ENCODE results near the gene CDC25C.
"Not testable (repeated sequence)": the region's sequence is repeated elsewhere in the genome, so short reads cannot be mapped to it uniquely, and the experiment has no call there.

Gene CDC25C

DNA sequence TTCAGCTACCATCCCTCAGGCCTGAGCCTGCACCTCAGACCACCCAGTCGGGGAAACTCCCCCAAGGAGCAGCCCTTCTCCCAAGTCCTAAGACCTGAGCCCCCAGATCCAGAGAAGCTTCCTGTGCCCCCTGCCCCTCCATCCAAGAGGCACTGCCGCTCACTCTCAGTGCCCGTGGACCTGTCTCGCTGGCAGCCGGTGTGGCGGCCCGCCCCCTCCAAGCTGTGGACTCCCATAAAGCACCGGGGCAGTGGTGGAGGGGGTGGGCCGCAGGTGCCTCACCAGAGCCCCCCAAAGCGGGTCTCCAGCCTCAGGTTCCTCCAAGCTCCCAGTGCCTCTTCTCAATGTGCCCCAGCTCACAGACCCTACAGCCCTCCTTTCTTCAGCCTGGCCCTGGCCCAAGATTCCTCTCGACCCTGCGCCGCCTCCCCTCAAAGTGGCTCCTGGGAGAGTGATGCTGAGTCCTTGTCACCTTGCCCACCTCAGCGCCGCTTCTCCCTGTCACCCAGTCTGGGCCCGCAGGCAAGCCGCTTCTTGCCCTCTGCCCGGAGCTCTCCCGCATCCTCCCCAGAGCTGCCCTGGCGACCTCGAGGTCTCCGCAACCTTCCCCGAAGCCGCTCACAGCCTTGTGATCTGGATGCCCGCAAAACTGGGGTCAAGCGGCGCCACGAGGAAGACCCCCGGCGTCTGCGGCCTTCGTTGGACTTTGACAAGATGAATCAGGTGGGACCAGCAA is 13.5 kb upstream of the CDC25C start:
- no peak for DNase-seq

DNA sequence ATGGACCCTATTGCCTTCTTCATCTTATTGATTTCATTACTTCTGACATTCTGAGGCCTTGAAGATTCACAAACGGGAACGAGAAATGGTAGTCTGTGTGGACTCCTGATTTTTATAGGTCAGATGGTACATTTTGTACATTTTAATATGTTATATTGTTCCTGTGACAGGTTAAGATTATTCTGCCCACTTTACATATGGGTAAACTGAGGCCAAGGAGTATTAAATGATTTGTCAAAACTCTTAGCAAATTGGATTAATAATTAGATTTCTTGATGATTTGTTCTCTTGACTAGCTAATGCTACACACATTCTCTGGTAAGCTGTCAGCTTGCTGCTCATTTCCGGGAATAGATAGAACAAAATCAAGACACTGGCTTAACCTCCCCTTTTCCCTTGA is 8.4 kb upstream of the CDC25C start:
- no peak for DNase-seq

DNA sequence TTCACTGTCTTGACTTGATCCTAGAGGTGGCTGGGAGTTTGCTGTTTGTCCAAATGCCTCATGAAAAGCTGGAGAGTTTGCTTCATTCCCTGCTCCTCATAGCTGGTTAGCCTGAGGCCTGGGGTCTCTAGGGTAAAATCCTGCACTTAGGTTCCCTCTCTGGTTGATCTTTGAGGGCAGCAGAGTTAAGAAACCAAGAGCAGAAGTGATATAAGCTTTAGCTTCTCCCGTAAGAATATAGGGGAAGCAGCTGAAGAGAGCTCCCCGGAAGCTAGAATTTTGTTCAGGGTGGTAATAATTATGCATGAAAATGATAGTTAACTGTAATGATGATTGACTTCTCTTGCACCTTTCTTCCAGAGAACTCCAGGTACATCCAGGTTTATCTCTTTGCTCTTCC is 7.9 kb upstream of the CDC25C start:
- no peak for DNase-seq

DNA sequence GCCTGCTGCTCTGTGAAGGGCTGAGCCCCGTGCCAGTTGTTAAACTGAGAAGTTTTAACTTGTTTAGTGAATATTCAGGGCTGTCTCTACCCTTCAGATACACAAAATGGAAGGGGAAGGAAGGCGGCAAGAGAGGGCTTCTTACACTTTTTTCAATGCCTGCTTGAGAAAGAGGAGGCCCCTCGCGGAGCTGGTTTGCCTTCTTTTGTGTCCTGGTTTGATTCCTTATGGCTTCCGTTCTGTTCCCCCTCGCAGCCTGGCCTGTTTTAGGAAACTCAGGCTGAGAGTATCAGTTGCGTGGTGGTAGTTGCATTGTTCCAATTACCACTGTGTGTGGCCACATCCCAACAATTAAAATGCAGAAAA is 7.5 kb upstream of the CDC25C start:
- no peak for DNase-seq

DNA sequence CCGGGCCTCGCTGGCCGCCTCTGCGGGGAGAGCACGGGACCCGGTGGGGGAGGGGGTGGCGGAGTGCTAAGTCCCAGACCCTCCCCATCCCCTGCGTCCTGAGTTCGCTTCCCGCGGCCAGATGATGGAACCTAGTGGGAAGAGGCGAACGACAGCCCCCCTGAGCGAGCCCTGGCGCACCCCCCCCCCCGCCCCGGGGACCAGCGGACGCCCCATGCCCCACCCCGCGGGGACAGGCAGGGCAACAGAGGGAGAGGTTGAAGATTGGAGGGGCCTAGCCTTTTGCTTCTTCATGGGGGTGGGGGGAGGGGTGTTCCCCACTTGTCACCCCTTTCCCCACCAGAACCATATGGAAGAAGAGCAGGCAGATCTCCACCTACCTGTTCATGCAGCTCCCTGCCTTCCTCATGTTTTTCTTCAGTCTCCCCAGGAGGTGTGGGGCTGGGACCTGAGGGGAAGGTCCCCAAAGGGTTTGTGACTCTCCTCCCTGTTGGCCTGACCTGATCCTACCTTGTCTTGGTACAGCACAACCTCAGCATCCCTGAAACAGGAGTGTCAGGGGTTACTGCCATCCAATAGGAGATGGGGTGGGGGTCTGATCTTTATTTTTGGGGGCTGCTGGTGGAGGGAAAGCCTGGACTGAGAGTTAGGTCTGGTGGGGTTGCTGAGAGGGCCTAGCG is 6.9 kb upstream of the CDC25C start:
- DNase-seq = no peak

DNA sequence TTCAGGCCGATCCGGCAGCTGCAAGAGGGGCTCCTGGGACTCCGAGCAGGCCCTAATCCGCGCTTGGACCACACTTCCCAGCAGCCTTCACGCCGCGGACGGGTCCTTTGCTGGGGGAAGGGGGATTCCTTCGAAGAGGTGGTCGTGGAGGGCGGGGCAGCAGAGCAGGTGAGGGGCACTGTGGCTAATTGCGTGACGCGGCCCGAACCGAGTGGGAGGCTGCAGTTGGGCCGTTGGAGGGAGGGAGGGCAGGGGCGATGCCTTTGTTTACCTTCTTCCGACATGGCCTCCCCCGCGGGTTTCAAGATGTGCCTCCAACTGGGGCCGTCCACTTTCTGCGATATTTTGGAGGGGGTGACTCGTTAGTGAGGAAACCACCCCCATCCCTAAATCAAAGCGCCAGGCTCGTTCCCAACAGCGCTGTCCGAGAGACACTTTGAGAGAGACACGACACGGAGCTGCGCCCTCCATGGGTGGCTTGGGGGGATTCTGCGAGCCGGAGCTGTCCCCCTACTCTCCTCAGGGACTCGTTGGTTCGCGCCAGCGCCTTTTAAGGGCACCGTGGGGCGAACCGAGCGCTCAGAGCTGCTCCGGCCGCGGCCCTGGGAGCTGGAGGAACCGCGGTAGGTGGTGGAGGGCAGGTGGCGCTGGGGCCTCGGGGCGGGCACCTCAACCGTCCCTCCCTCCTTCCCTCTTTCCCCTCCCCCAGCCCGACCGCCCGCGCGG is 6.2 kb upstream of the CDC25C start, which contains the start of gene FAM53C:
FAM53C (plus strand) TSS at position 582 of the 726 bp plus-strand sequence. CDS start 3,070 bp downstream, outside the sequence.
- DNase-seq = peak; percentile 77

DNA sequence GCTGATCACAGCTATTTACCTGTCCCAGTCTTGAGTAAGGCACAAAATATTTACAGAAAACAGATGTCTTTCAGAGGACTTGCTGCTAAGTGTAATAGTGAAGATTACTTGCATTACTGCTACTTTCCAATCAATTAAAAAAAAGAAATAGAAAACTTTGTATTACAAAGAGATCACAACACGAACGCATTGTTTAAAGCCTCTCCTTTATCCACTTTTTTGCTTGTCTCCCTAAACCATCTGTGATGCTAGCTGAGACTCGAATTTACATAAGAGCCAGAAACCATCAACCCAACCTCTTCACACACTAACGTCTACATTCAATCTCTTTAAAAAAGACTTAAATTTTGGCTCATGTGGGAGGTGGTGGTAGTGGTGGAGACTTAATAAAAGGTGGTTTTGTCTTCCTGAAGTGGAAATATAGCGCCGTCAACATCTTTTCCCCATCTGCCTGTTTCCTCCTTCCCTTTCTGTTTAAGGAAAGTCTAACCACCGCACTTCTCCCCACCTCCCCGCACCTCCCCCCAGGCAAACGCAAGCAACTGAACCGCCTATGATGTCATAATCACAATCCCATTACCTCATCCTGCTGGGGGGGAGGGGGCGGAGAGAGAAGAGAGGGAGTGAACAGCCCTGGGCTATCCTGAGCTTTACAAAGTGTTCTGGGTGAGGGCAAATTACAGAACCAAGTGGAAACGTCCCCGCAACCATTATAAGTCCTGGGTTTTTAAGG is 5.5 kb upstream of the CDC25C start:
- no peak for DNase-seq

DNA sequence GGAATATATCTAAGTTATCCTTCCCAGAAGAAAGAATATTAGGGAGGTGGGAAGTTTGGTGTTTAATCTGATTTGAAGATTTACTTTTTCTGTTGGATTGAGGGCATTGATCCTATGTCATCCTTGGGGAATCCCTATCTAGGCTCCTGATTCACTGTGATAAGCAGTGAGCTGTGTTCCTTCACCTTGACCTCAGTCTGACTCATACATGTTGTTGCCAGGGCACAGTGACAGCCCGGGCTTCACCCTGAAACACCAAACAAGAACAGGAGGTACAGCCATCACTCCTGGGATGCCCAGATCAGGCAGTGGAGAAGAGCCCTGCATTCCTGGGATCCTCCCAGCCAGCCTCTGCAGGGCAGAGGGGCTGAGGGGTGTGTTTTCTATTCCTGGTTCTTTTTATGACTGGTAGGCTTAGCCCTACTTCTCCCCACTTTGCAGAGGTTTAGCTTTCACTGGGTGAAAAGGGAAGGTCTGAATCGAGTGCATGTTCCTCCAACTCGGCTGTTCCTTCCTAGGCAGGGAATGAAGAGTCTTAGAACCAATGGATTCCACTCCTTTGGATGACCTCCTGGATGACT is 3.4 kb upstream of the CDC25C start:
- no peak for DNase-seq

DNA sequence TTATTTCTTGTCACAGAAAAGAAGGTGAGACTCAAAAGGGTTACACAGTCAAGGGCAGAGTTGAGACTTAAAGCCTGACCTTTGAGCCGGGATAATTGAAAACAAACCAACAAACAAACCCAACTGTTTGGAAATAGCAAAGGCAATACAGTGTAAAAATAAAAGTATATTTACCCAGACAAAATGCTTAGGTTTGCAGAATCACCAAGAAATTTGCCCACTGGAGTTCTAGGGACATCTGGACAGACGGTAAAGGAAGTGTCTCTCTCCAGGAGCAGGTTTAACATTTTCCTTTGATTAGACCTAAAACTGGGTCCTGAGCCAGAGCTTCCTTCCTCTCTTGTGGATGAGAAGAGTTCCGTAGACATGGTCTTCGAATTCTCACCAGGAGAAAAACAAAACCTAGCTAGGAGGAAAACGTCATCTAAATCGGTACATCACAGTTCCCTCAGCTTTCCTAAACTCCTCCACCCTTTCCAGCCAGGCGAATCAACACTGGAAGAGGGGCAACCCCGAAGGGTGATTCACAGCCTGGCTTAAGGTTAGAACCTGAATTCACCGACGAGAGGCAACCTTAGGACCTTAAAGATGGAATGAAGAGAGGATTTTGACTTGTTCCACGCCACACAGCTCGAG is 673 bp downstream of the CDC25C start:
- DNase-seq = no peak

DNA sequence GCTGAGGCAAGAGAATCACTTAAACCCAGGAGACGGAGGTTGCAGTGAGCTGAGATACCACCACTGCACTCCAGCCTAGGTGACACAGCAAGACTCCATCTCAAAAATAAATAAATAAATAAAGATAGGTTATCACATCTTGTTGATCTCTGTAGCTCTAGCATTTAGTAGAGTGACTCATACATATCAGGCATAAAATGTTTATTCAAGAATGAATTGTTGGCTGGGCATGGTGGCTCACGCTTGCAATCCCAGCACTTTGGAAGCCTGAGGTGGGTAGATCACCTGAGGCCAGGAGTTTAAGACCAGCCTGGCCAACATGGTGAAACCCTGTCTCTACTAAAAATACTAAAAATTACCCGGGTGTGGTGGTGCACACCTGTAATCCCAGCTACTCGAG is 13.4 kb downstream of the CDC25C start:
- DNase-seq = not testable (repeated sequence)

DNA sequence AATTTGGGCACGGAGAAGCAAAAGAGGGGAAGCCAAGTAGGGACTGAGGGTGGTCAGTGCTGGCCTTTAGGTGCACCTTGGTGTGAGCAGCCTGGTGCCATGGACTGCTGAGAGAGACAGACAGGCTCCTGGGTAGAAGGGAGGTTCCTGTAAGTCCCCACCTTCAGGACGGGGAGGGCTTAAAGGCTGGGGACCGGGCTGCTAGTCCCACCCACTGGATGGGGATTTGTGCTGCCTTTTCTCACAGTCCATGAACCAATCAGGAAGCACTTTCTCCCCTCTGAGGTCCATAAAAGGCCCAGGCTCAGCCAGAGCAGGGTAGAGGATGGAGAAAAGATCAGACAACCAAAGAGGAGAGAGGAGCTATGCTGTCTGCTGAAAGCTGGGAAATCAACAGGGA is 15.2 kb downstream of the CDC25C start:
- DNase-seq = no peak

DNA sequence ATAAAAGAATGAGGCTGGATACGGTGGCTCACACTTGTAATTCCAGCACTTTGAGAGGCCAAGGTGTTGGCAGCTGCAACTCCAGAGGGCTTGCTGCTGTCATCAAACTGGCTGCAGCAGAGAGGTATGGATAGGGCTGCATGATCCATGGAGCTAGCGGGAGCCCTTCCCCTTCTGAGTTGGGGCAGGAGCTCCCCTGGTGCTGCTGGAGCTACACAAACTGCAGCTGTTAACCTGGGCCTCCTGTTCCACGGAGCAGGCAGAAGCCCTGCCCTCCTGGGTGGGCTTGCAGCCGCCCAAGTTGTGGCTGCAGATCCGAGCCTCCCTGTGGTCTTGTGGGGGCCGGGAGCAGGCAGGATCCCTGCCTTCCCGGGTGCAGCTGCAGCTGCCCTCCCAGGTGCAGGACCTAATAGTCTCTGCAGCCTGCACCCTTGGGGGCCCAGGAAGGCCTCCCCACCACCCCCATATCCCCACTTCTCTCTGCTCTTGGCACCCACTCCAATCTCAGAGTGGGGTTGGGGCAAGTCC is 15.8 kb downstream of the CDC25C start:
- no peak for DNase-seq

DNA sequence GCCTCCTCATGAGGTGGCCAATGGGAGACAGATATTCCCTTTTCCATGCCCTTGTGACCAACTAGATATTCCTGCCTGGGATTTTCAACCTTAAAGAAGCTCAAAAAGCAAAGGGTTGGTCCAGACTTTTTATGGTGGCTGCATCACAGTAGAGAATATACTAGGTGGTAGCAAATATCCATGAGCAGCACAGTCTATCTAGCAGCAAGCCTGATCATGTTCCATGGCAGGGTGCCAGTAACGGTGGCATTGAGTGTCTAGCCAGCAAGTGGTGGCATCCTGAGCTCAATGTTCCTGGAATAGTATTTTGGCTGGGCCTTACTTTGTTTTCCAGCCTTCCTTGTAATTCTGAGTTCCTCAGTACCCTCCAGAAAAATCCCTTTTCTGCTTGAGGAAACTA is 25.8 kb downstream of the CDC25C start:
- DNase-seq = no peak

DNA sequence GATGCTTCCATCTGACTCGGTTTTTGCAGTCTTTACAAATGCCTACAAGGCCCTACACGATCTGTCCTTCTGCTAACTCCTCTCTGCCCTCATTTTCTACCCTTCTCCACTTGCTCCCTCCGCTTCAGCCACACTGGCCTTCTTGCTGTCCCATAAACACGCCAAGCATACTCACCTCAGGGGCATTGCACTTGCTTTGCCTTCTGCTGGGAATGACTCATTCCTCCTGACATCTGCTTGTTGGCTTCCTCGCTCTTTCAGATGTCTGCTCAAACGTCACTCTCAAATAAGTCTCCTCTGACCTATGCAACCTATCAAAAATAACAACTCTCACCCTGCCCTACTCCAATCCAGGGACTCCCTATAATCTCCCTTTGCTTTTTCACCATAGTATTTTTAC is 28.2 kb downstream of the CDC25C start:
- no peak for DNase-seq

DNA sequence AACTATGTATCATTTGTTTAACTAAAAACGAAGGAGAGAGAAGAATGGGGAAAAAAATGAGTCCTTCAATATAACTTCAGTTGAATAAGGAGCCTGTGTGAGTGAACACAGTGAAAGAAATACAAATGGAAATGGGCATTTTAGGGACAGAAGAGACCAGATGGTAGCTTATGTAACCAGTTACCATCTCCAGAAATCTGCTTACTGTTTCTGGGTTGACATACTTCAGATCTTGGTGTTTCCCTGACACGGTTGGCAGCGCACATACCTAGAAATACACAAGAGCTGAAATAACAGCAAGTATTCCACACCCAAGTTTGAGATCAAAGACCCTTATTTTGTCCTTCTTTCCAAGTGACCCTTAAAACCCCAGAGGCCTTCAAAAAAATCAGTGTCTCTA is 42.3 kb downstream of the CDC25C start:
- no peak for DNase-seq

DNA sequence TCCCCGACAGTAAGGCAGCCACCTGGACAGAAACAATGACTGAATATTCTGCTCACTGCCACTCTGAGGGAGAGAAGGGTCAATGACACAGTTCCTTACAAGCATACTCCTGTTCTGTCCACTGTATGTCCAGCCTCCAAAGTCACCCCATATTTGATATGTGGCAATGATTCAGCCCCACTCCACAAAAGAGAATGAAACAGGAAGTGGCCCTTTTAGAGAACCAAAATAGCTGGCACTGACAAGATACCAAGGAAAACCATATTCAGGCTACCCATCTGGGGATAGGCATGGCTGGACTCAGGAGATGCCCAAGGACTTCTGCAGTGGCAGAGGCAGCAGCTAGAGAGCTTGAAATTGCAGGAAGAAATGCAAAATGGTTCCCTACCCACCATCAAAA is 44.4 kb downstream of the CDC25C start:
- no peak for DNase-seq

DNA sequence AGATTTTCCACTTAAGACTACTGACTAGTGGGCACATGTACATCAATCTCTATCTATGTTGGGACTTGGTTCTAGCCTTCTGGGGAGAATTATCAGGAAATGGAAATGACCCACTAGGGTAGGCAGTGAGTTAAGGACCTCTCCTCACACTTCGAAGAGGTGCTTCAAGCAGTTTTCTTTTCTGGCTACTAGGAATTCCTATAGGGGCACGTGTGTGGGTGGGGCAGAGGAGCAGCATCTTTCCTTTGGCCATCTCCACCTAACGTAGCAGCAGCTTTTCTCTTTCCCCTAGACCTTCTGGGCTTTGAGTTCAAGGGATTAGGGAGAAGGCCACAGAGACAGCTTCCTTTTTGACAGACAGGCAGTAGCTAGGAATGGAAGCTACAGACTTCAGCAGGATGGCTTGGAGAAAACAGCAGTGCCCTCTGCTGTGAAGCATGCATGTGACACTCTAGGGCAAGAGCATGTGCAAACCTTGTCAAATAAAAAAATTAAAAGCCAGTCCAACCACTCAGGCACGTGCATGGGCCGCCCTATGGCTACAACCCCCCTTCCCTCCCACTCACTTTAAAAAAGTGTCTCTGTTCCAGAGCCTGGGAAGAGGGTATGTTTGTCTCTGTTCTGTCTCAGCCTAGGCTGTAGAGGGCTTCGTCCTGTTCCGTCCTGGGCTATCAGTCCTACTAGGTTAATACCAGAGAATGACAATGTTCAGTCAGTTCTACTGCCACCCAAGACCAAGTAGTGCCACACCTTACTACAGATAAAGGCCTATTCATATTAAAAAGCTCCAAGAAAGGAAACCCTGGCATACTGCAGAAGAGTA is 48.5 kb downstream of the CDC25C start:
- DNase-seq = no peak

DNA sequence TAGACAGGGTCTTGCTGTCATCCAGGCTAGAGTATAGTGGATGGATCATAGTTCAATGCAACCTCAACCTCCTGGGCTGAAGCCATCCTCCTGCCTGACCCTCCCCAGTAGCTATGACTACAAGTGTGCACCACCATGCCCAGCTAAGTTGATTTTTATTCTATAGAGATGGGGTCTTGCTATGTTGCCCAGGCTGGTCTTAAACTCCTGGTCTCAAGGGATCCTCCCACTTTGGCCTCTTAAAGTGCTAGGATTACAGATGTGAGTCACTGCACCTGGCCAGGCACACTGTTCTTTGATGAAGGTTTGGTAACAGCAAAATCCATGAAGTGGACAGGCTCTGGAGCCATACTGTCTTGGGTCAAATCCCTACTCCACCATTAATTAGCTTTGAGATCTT is 50.7 kb downstream of the CDC25C start:
- DNase-seq = no peak

DNA sequence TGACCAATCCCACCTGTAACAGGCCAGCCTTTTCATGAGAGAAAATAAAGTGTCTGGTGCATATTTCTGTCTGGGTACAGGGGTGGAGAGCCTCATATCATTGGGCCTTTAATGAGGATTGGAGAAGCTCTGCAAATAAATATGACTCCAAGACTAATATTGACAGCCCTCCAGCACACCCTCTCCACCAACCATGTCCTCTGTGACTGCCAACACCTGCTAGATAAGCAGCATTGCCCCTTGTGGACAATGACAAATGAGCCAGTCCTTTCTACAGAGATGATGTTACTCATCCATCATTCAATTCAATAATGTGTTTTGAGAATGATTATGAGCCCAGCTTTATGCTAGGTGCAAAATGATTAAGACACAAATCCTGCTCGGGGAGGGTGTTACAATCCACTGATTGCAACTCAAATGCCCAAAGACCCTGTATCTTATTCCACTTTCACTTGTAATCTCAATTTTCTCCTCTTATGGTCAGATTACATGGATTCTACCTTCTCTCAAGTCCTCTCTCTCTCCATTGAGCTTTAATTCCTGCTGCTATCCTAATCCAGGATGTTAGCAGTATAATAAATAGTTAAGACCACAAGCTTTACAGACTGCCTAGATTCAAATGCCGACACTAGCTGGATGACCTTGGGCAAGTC is 55.1 kb downstream of the CDC25C start:
- DNase-seq = no peak

DNA sequence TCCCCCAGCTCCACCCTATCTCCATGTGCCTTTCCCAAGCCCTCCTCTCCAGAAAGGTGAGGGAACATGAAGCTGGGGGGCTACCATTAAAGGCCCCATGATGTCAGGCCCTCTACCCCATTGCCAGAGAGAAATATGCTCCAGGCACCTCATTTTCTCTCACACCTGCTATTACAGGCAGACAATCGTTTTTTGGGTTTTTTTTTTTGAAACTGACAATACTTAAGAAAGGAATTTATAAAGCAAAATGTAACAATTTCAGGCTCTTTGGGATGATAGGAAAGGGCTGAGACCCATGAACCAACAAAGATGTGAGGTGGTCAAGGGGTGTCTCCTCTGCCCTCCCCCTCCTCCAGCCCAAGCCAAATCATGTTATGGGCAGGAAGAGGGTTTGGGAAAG is 55.7 kb downstream of the CDC25C start:
- DNase-seq = no peak

DNA sequence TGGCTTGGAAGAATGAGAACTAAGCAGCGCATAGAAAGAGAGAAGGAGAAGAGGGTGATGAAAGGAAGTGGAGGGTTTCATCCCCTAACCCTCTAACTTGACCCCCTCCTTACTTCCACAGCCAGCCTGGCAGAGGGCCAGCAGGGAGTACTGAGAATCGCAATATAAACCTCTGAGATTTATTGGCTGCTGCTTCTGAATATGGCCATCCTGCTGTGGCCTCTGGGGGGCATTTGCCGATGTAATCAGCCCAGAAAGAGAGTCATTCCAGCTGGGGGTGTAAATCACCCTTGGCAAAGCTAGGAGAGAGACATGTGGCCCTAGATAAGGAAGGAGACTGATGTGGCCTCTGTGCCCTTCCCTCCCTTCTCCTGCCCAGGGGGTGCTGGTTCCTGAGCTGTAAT is 56.2 kb downstream of the CDC25C start:
- no peak for DNase-seq
